Liver (tissue), 3 donors: ENCODE measurements around the gene C3orf22.

Experiments
- EGR1 ChIP-seq, 2 donors: IDR thresholded peaks; 2 replicates each; pipeline ENCODE4 v1.6.1; 2016 to 2018; ENCODE audit warnings: antibody characterized with exemption in 2 of 2, low read depth in 2 of 2
- FOXA1 ChIP-seq: IDR thresholded peaks from 2 replicates; pipeline ENCODE4 v1.6.1; 2016; ENCODE audit warnings: antibody characterized with exemption
- HNF4G ChIP-seq: IDR thresholded peaks from 2 replicates; pipeline ENCODE4 v1.6.1; 2016; ENCODE audit warnings: antibody characterized with exemption
- JUND ChIP-seq, 2 donors: IDR thresholded peaks; 2 replicates each; pipeline ENCODE4 v1.6.1; 2016; ENCODE audit warnings: antibody characterized with exemption in 2 of 2
- NR2F2 ChIP-seq: IDR thresholded peaks from 2 replicates; pipeline ENCODE4 v1.6.1; 2016; ENCODE audit warnings: antibody characterized with exemption
- RAD21 ChIP-seq, 2 donors: IDR thresholded peaks; 2 replicates each; pipeline ENCODE4 v1.6.1; 2016; ENCODE audit warnings: antibody characterized with exemption in 2 of 2, mild to moderate bottlenecking in 2 of 2
- RXRA ChIP-seq, 2 donors: IDR thresholded peaks; 2 replicates each; pipeline ENCODE4 v1.6.1; 2017 to 2018; ENCODE audit warnings: antibody characterized with exemption in 2 of 2, mild to moderate bottlenecking in 1 of 2
- TAF1 ChIP-seq: conservative IDR thresholded peaks from 2 replicates; pipeline ENCODE4 v1.6.1; 2016; ENCODE audit warnings: antibody characterized with exemption, mild to moderate bottlenecking
- YY1 ChIP-seq: IDR thresholded peaks from 2 replicates; pipeline ENCODE4 v1.6.1; 2016; ENCODE audit warnings: antibody characterized with exemption, mild to moderate bottlenecking
- TF ChIP-seq, protein P1 (sequence below): IDR thresholded peaks from 2 replicates; pipeline ENCODE4 v1.6.1; 2016; ENCODE audit warnings: antibody characterized with exemption
- TF ChIP-seq, protein P2 (sequence below): fragments of 150-350 bp; IDR thresholded peaks from 2 replicates; pipeline ENCODE4 v1.5.1; 2017; ENCODE audit warnings: improper control_type of control experiment, low read depth, low read length; ENCODE audit not compliant: missing input control
- TF ChIP-seq, protein P3 (sequence below): IDR thresholded peaks from 2 replicates; pipeline ENCODE4 v1.6.1; 2016; ENCODE audit warnings: antibody characterized with exemption
- TF ChIP-seq, protein P4 (sequence below): IDR thresholded peaks from 2 replicates; pipeline ENCODE4 v1.6.1; 2016; ENCODE audit warnings: antibody characterized with exemption, mild to moderate bottlenecking
- TF ChIP-seq, protein P5 (sequence below): IDR thresholded peaks from 2 replicates; pipeline ENCODE4 v1.6.1; 2016; ENCODE audit warnings: antibody characterized with exemption
- donor health status: healthy.
- donor health status: healthy.

DNA sequence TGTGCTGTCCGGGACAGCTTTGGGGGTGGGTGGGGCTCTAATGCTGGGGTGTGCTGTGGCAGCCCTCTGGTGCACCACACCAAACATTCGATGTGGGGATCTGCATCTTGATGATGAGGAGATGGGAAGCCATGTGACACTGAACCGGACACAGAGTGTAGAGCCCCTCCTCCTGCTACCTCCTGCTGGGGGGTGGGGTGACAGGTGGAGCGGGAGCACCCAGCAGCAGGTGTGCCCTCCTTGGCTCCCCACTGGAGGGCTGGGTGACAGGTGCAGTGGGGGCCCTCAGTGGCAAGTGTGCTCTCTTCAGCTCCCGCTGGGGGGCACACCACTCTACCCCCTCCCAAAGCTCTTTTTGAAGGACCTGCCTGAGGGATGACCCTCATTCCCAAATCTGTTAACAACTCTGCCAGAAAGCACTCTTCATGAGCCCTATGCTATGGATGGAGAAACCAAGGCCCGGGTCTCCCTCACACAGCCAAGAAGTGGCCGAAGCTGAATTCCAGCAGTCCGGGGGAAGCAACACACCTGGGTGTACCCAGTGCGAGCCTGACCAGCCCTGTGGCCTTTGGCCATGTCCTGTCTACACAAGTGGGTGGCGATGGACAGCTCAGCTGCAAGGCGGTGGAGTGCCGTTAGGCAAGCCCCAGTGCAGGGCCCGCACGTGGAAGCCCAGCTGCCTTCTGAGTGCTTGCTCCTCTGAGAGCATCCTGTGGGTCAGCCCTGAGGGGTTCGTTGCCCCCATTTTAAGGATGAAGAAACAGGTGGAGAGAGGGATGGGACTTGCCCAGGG, 40.5 kb downstream of the C3orf22 start:
- TF ChIP-seq, protein P1, sequence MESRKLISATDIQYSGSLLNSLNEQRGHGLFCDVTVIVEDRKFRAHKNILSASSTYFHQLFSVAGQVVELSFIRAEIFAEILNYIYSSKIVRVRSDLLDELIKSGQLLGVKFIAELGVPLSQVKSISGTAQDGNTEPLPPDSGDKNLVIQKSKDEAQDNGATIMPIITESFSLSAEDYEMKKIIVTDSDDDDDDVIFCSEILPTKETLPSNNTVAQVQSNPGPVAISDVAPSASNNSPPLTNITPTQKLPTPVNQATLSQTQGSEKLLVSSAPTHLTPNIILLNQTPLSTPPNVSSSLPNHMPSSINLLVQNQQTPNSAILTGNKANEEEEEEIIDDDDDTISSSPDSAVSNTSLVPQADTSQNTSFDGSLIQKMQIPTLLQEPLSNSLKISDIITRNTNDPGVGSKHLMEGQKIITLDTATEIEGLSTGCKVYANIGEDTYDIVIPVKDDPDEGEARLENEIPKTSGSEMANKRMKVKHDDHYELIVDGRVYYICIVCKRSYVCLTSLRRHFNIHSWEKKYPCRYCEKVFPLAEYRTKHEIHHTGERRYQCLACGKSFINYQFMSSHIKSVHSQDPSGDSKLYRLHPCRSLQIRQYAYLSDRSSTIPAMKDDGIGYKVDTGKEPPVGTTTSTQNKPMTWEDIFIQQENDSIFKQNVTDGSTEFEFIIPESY: peak; percentile 20
- TF ChIP-seq, protein P2, sequence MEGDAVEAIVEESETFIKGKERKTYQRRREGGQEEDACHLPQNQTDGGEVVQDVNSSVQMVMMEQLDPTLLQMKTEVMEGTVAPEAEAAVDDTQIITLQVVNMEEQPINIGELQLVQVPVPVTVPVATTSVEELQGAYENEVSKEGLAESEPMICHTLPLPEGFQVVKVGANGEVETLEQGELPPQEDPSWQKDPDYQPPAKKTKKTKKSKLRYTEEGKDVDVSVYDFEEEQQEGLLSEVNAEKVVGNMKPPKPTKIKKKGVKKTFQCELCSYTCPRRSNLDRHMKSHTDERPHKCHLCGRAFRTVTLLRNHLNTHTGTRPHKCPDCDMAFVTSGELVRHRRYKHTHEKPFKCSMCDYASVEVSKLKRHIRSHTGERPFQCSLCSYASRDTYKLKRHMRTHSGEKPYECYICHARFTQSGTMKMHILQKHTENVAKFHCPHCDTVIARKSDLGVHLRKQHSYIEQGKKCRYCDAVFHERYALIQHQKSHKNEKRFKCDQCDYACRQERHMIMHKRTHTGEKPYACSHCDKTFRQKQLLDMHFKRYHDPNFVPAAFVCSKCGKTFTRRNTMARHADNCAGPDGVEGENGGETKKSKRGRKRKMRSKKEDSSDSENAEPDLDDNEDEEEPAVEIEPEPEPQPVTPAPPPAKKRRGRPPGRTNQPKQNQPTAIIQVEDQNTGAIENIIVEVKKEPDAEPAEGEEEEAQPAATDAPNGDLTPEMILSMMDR: no peak
- TF ChIP-seq NR2F2 (no peak), EGR1 (IDR thresholded peaks at IDR 0.05; ENCODE audit: low read depth in 2 of 2) (no peak), YY1 (peak; percentile 50), RAD21 (IDR thresholded peaks at IDR 0.05) (peak in 1 of 2 donors; percentile 2), TAF1 (no peak), FOXA1 (peak; percentile 46), RXRA (IDR thresholded peaks at IDR 0.05) (peak; percentile 54 to 87), HNF4G (no peak), JUND (IDR thresholded peaks at IDR 0.05) (no peak)
- TF ChIP-seq, protein P3, sequence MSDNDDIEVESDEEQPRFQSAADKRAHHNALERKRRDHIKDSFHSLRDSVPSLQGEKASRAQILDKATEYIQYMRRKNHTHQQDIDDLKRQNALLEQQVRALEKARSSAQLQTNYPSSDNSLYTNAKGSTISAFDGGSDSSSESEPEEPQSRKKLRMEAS: peak; percentile 79
- TF ChIP-seq, protein P4, sequence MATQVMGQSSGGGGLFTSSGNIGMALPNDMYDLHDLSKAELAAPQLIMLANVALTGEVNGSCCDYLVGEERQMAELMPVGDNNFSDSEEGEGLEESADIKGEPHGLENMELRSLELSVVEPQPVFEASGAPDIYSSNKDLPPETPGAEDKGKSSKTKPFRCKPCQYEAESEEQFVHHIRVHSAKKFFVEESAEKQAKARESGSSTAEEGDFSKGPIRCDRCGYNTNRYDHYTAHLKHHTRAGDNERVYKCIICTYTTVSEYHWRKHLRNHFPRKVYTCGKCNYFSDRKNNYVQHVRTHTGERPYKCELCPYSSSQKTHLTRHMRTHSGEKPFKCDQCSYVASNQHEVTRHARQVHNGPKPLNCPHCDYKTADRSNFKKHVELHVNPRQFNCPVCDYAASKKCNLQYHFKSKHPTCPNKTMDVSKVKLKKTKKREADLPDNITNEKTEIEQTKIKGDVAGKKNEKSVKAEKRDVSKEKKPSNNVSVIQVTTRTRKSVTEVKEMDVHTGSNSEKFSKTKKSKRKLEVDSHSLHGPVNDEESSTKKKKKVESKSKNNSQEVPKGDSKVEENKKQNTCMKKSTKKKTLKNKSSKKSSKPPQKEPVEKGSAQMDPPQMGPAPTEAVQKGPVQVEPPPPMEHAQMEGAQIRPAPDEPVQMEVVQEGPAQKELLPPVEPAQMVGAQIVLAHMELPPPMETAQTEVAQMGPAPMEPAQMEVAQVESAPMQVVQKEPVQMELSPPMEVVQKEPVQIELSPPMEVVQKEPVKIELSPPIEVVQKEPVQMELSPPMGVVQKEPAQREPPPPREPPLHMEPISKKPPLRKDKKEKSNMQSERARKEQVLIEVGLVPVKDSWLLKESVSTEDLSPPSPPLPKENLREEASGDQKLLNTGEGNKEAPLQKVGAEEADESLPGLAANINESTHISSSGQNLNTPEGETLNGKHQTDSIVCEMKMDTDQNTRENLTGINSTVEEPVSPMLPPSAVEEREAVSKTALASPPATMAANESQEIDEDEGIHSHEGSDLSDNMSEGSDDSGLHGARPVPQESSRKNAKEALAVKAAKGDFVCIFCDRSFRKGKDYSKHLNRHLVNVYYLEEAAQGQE: no peak
- TF ChIP-seq, protein P5, sequence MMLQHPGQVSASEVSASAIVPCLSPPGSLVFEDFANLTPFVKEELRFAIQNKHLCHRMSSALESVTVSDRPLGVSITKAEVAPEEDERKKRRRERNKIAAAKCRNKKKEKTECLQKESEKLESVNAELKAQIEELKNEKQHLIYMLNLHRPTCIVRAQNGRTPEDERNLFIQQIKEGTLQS: no peak
